GM12878 (cell line): ENCODE measurements around the gene FKBP9. TPM values are rescaled to one million over a fixed set of nuclear protein-coding genes. Genes with fewer than 3 reads are reported as not detected.
"Not testable (repeated sequence)": the region's sequence is repeated elsewhere in the genome, so short reads cannot be mapped to it uniquely, and the experiment has no call there.

Experiments used
- ATAC-seq: fragments of 200-7000 bp; cut with Tn5 transposase; 3 replicates; pipeline ENCODE4 v1.9.1; 2020; ENCODE audit warnings: mild to moderate bottlenecking, moderate library complexity
- BruUV-seq: library from RNA; stranded (reverse); fragments of 400-500 nt; replicated peaks from 2 replicates; lab custom pipeline; 2021; lab: Mats Ljungman, UMichigan
- CTCF ChIA-PET: fragments of 300-600 bp; sonication (Branson Sonifier 250); formaldehyde crosslinking; extraction: SDS; loops from one replicate; lab custom pipeline; 2021; ENCODE audit warnings: inconsistent platforms; lab: Yijun Ruan, JAX
- POLR2A ChIA-PET: fragments of 350-600 bp; formaldehyde crosslinking; extraction: SDS; loops from one replicate; lab custom pipeline; 2021; ENCODE audit warnings: inconsistent platforms; lab: Charles Lee
- RAD21 ChIA-PET: fragments of 300-600 bp; sonication (Branson Sonifier 250); formaldehyde crosslinking; loops from one replicate; lab custom pipeline; 2023; ENCODE audit warnings: antibody characterized with exemption; ENCODE audit not compliant: unreplicated experiment; lab: Charles Lee
- SMC1A ChIA-PET: fragments of 300-600 bp; sonication (Branson Sonifier 250); formaldehyde crosslinking; loops from one replicate; lab custom pipeline; 2023; ENCODE audit not compliant: unreplicated experiment, uncharacterized antibody; lab: Charles Lee
- DNase-seq: peaks from one replicate; pipeline ENCODE4 v3.0.0-alpha.2; 2011; ENCODE audit warnings: low read depth, low spot score
- FAIRE-seq: peaks from 3 replicates; lab custom pipeline; 2011; peaks lifted over from hg19 to GRCh38; lab: Jason Lieb, UNC
- H2AFZ ChIP-seq: 2 replicates; pipeline ENCODE4 v1.6.0; 2011; ENCODE audit warnings: low read depth, low read length, control low read depth; ENCODE audit not compliant: control insufficient read depth
- H3K27ac ChIP-seq: 2 replicates; pipeline ENCODE4 v1.5.1; 2011; ENCODE audit warnings: control low read depth; ENCODE audit not compliant: control insufficient read depth, insufficient read depth
- H3K27me3 ChIP-seq, 2 experiments: replicated peaks in 1 of 2; 2 replicates each; pipeline versions ENCODE4 v1.6.0 to v1.6.1; 2011; ENCODE audit warnings: low read length in 1 of 2; ENCODE audit not compliant: control insufficient read depth in 2 of 2, insufficient read depth in 2 of 2
- H3K36me3 ChIP-seq, 2 experiments: 2 replicates each; pipeline ENCODE4 v1.5.1; 2011; ENCODE audit warnings: low read length in 1 of 2; ENCODE audit not compliant: control insufficient read depth in 2 of 2, insufficient read depth in 2 of 2
- H3K4me1 ChIP-seq: 2 replicates; pipeline ENCODE4 v1.6.1; 2011; ENCODE audit warnings: mild to moderate bottlenecking, low read length, moderate library complexity, mixed read lengths; ENCODE audit not compliant: control insufficient read depth, insufficient read depth
- H3K4me2 ChIP-seq: 2 replicates; pipeline ENCODE4 v1.6.0; 2011; ENCODE audit warnings: control low read depth; ENCODE audit not compliant: control insufficient read depth, insufficient read depth
- H3K4me3 ChIP-seq: fragments of 200-600 bp; sonication (generic); 2 replicates; pipeline ENCODE4 v1.5.1; 2016
- H3K79me2 ChIP-seq: 2 replicates; pipeline ENCODE4 v1.6.0; 2011; ENCODE audit warnings: low read length; ENCODE audit not compliant: control insufficient read depth, insufficient read depth
- H3K9ac ChIP-seq: 2 replicates; pipeline ENCODE4 v1.8.0; 2011; ENCODE audit warnings: low read length, control low read depth, mixed read lengths; ENCODE audit not compliant: control insufficient read depth, insufficient read depth
- H3K9me3 ChIP-seq: replicated peaks from 3 replicates; pipeline ENCODE4 v1.5.1; 2011; ENCODE audit warnings: mild to moderate bottlenecking, low read length; ENCODE audit not compliant: control insufficient read depth, insufficient read depth
- H4K20me1 ChIP-seq: 2 replicates; pipeline ENCODE4 v1.6.0; 2011; ENCODE audit not compliant: control insufficient read depth, insufficient read depth
- WGBS: methylation state at CpG from one replicate; pipeline ENCODE4 v1.1.6; 2016; ENCODE audit warnings: low lambda C conversion rate; ENCODE audit not compliant: insufficient replicate concordance, insufficient coverage; ENCODE audit errors: missing lambda C conversion rate; 5-methylcytosine and 5-hydroxymethylcytosine counted together
- in situ Hi-C: fragments of 300-500 bp; cut with MboI; formaldehyde crosslinking; loops from 9 replicates; pipeline ENCODE4 v1.14.3; 2018; ENCODE audit warnings: mixed read lengths
- intact Hi-C: fragments of 100-400 bp; cut with micrococcal nuclease; formaldehyde crosslinking; loops from one replicate; pipeline ENCODE4 v1.14.2; 2022; ENCODE audit not compliant: unreplicated experiment
- polyA plus RNA-seq, 11 experiments: library from polyadenylated mRNA; depleted of rRNA in 4 of 11; unstranded in 6 of 11; stranded (reverse) in 5 of 11; fragments of >200 nt; fragmentation: Nextera tagmentation in 4 of 11; fragmentation: Illumina TruSeq in 1 of 11; extraction: Ambion mirVana in 4 of 11; extraction: Trizol in 1 of 11; gene quantifications; 1 replicate in 1 of 11; 2 replicates in 10 of 11; pipeline versions ENCODE4 v1.2.1 to v1.2.3, GENCODE V29; 2011 to 2016; ENCODE audit warnings: inconsistent platforms in 2 of 11, missing spikeins in 2 of 11, low read depth in 1 of 11
- total RNA-seq, 4 experiments: library from RNA; depleted of rRNA in 3 of 4; stranded (reverse); fragments of >200 nt in 3 of 4; fragmentation: Illumina TruSeq in 1 of 4; extraction: Trizol in 1 of 4; gene quantifications; 2 replicates each; pipeline versions ENCODE4 v1.2.1 to v1.2.3, GENCODE V29; 2013 to 2021

Gene FKBP9
- total and polyA plus RNA-seq, 10 of the 15 experiments (the other 5 are each of a cell fraction or from before 2014, with no cell fraction given) = 0.04 to 6.6 (median 2.6) TPM

- BruUV-seq, intact Hi-C loops, H3K36me3 ChIP-seq, H3K4me2 ChIP-seq, H3K27ac ChIP-seq, SMC1A ChIA-PET, in situ Hi-C loops, H3K27me3 ChIP-seq, RAD21 ChIA-PET, POLR2A ChIA-PET, H4K20me1 ChIP-seq, H3K9me3 ChIP-seq, CTCF ChIA-PET, DNase-seq, FAIRE-seq, H3K79me2 ChIP-seq, H3K4me1 ChIP-seq, H3K4me3 ChIP-seq, H3K9ac ChIP-seq: not testable (repeated sequence)
- 67% methylated on average over 1 of the region's 8 CpGs for WGBS
- ATAC-seq = peak; percentile 40
- H2AFZ ChIP-seq = peak overlapping the region; percentile 53; the same call in 1 of the 2 replicates
Measured at GRCh38 chr7:32988148-32988547, 30.9 kb downstream of the FKBP9 start.

DNA sequence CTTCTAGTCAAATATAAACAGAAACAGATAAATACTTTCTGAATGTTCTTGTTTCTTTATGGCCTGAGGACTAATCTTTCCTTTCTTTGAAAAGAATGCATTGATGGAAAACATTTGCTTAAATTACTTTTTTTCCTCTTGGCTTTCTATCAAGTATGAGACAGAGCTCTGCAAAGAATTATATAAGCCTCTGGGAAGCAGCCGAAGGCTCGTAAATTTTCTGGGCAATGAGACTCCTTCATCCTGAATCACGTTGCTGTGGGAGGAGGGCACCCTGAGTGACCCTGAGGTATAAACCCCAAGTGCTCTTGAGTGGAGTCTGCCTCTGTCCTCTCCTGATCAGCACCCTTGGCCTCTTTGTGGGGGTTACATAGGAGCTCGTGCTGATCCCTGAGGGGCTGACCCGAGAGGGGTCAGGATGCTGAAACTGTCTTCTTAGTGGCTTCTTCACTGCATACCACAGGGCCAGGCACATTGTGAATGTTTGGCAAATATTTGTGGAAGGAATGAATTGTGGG, 33.9 kb downstream of the FKBP9 start:
- H3K9me3 ChIP-seq, intact Hi-C loops, H3K79me2 ChIP-seq, POLR2A ChIA-PET, H3K4me1 ChIP-seq, RAD21 ChIA-PET, H3K27me3 ChIP-seq, H3K36me3 ChIP-seq, H3K27ac ChIP-seq, ATAC-seq, H3K4me3 ChIP-seq, in situ Hi-C loops, SMC1A ChIA-PET, BruUV-seq, H3K4me2 ChIP-seq, H3K9ac ChIP-seq, DNase-seq, CTCF ChIA-PET, H4K20me1 ChIP-seq, H2AFZ ChIP-seq, FAIRE-seq: not testable (repeated sequence)
- WGBS = 59% methylated on average over 2 of the region's 5 CpGs

DNA sequence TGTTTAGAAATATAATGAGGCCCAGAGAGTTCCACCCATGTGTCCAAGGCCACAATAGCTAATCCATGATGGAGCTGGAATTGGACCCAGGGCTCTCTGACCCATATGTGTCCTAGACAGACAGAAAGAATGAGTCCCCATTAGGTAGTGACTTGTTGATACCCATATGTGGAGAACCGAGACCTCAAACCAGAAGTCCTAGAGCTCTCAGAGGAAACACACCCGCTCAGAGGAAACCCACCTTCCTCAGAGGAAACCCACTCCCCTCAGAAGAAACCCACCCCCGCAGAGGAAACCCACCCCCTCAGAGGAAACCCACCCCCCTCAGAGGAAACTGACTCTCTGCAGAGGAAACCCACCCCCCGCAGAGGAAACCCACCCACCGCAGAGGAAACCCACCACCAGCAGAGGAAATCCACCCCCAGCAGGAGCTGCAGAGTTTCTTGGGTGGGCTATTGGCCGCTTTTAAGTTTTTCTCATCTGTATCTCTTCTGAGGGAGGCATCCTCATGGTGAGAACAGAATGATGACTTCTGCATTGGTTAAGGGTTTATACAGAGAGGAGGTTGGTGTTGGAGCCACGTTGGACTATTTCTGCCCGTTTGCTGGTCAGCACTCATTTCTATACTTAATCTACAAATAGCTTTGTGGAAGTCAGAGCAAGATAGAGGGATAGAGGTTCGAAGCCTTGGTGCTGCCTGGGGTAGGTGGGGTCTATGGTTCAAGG, 34.9 kb downstream of the FKBP9 start:
- H3K36me3 ChIP-seq, intact Hi-C loops, H3K4me1 ChIP-seq, DNase-seq, BruUV-seq, FAIRE-seq, H3K9ac ChIP-seq, in situ Hi-C loops, SMC1A ChIA-PET, H3K27ac ChIP-seq, CTCF ChIA-PET, RAD21 ChIA-PET, H3K79me2 ChIP-seq, ATAC-seq, H4K20me1 ChIP-seq, POLR2A ChIA-PET, H2AFZ ChIP-seq, H3K9me3 ChIP-seq, H3K4me2 ChIP-seq, H3K27me3 ChIP-seq, H3K4me3 ChIP-seq: not testable (repeated sequence)
- 41% methylated on average over 9 of the region's 9 CpGs for WGBS

GRCh38 chr7:32992750-32993149, 35.5 kb downstream of the FKBP9 start:
- intact Hi-C loops, in situ Hi-C loops, CTCF ChIA-PET, H2AFZ ChIP-seq, H3K79me2 ChIP-seq, H3K9me3 ChIP-seq, H3K4me1 ChIP-seq, POLR2A ChIA-PET, H3K4me3 ChIP-seq, BruUV-seq, FAIRE-seq, DNase-seq, H3K36me3 ChIP-seq, RAD21 ChIA-PET, SMC1A ChIA-PET, H3K9ac ChIP-seq, H3K27ac ChIP-seq, H3K27me3 ChIP-seq, H3K4me2 ChIP-seq, ATAC-seq, H4K20me1 ChIP-seq: not testable (repeated sequence)
- WGBS = 54% methylated on average over 6 of the region's 6 CpGs
